Adrenal gland (tissue), 5 donors: Measurements from ENCODE around the gene GJA5.

Experiments
- CTCF ChIP-seq, 6 experiments: fragments of 450-650 bp in 4 of 6; fragments of 200-600 bp in 2 of 6; sonication (generic) in 1 of 6; IDR thresholded peaks; 1 replicate in 5 of 6; 2 replicates in 1 of 6; pipeline versions ENCODE4 v1.5.1 to v1.8.0; 2016 to 2021; ENCODE audit warnings: antibody characterized with exemption in 6 of 6, mild to moderate bottlenecking in 2 of 6, moderate library complexity in 1 of 6
- POLR2A ChIP-seq, 2 donors: fragments of 450-650 bp; IDR thresholded peaks; one replicate each; pipeline ENCODE4 v1.6.1; 2017; ENCODE audit warnings: antibody characterized with exemption in 2 of 2, mild to moderate bottlenecking in 2 of 2, moderate library complexity in 1 of 2
- donor health status: DM: no; HTN: no; CAD: no.

DNA sequence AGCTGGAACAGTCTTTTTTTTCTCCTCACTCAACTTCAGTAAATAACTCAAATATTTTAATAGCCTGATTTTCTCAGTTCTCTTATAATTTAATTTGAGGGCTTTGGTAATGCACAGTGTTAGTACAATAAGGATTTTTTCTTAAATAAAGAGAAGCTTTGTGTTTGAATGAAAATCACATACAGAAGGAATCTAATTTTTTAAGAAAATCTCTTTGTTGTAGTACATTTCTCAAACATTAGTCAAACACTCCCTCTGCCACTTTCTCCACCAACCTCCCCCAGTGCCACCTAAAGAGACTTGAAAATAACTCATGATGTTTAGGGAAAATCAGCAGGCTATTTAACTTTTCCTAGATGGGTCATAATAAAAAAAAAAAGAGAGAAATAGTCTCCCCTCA is 47.8 kb downstream of the GJA5 start:
- TF ChIP-seq CTCF (IDR thresholded peaks at IDR 0.05) (no peak), POLR2A (IDR thresholded peaks at IDR 0.05) (no peak)
